PC-3 (cell line): ENCODE data around the gene DMAP1. TPM values are rescaled to one million over a fixed set of nuclear protein-coding genes. Genes with fewer than 3 reads are reported as not detected.
A peak's percentile ranks its signal among the peaks of the same experiment; 100 is the strongest.

ENCODE experiments used
- ATAC-seq: fragments of 200-7000 bp; cut with Tn5 transposase; 2 replicates; pipeline ENCODE4 v1.9.1; 2020; ENCODE audit warnings: mild to moderate bottlenecking, moderate library complexity
- Bru-seq: library from RNA; stranded (reverse); fragments of 400-500 nt; gene quantifications from one replicate; lab custom pipeline; 2021; lab: Mats Ljungman, UMichigan
- BruChase-seq, 2 experiments: library from RNA; stranded (reverse); fragments of 400-500 nt; gene quantifications; one replicate each; lab custom pipeline; 2021; lab: Mats Ljungman, UMichigan
- BruUV-seq: library from RNA; stranded (reverse); fragments of 400-500 nt; replicated peaks from 2 replicates; lab custom pipeline; 2021; lab: Mats Ljungman, UMichigan
- CTCF ChIA-PET: fragments of 300-600 bp; sonication (Branson Sonifier 250); formaldehyde crosslinking; loops from one replicate; lab custom pipeline; 2022; ENCODE audit warnings: antibody characterized with exemption; lab: Charles Lee
- POLR2A ChIA-PET: fragments of 300-600 bp; sonication (Branson Sonifier 250); formaldehyde crosslinking; loops from one replicate; lab custom pipeline; 2022; ENCODE audit warnings: antibody characterized with exemption; ENCODE audit not compliant: unreplicated experiment; lab: Charles Lee
- DNase-seq: peaks from one replicate; pipeline ENCODE4 v3.0.0-alpha.2; 2015
- H2AFZ ChIP-seq: fragments of 300-600 bp; sonication (generic); 2 replicates; pipeline ENCODE4 v1.6.0; 2016; ENCODE audit warnings: antibody characterized with exemption, low read length
- H3F3A ChIP-seq: fragments of 300-600 bp; sonication (generic); one replicate; pipeline ENCODE4 v1.6.0; 2017; ENCODE audit warnings: antibody characterized with exemption, low read length, control low read depth, mild to moderate bottlenecking; ENCODE audit not compliant: unreplicated experiment
- H3K27ac ChIP-seq: fragments of 300-600 bp; sonication (generic); 2 replicates; pipeline ENCODE4 v1.5.1; 2016; ENCODE audit warnings: mild to moderate bottlenecking, low read length
- H3K27me3 ChIP-seq: fragments of 300-600 bp; sonication (generic); 2 replicates; pipeline ENCODE4 v1.6.1; 2016; ENCODE audit warnings: low read length, mixed read lengths
- H3K36me3 ChIP-seq: fragments of 300-600 bp; sonication (generic); 2 replicates; pipeline ENCODE4 v1.6.1; 2016; ENCODE audit warnings: low read depth, mixed run types, low read length, mixed read lengths
- H3K4me1 ChIP-seq: fragments of 300-600 bp; sonication (generic); 2 replicates; pipeline ENCODE4 v1.5.1; 2016; ENCODE audit warnings: low read length; ENCODE audit not compliant: insufficient read depth
- H3K4me2 ChIP-seq: fragments of 300-600 bp; sonication (generic); 2 replicates; pipeline ENCODE4 v1.6.0; 2016; ENCODE audit warnings: low read length
- H3K4me3 ChIP-seq: fragments of 300-600 bp; sonication (generic); 2 replicates; pipeline ENCODE4 v1.5.1; 2016; ENCODE audit warnings: mild to moderate bottlenecking, low read length, mixed read lengths
- H3K79me2 ChIP-seq: fragments of 300-600 bp; sonication (generic); 2 replicates; pipeline ENCODE4 v1.6.1; 2017; ENCODE audit warnings: low read length, mixed read lengths
- H3K9ac ChIP-seq: fragments of 300-600 bp; sonication (generic); 2 replicates; pipeline ENCODE4 v1.6.0; 2016; ENCODE audit warnings: mild to moderate bottlenecking, low read length
- H3K9me2 ChIP-seq: fragments of 300-600 bp; sonication (generic); replicated peaks from 2 replicates; pipeline ENCODE4 v1.6.1; 2016; ENCODE audit warnings: mixed run types, low read length, mixed read lengths
- H3K9me3 ChIP-seq: fragments of 300-600 bp; sonication (generic); 2 replicates; pipeline ENCODE4 v1.6.1; 2016; ENCODE audit warnings: low read length, mixed read lengths
- H4K20me1 ChIP-seq: fragments of 300-600 bp; sonication (generic); 2 replicates; pipeline ENCODE4 v1.6.1; 2016; ENCODE audit warnings: low read length, mixed read lengths
- EZH2 ChIP-seq: fragments of 300-600 bp; sonication (generic); IDR thresholded peaks from one replicate; pipeline ENCODE4 v1.6.1; 2017; ENCODE audit warnings: antibody characterized with exemption, mild to moderate bottlenecking, low read length; ENCODE audit not compliant: unreplicated experiment
- EZH2phosphoT487 ChIP-seq: fragments of 300-600 bp; sonication (generic); IDR thresholded peaks from 2 replicates; pipeline ENCODE4 v1.6.1; 2018; ENCODE audit warnings: mild to moderate bottlenecking, antibody characterized with exemption, low read length, borderline replicate concordance
- intact Hi-C: fragments of 100-400 bp; cut with micrococcal nuclease; formaldehyde crosslinking; loops from 2 replicates; pipeline ENCODE4 v1.9.0; 2023
- long read RNA-seq: library from polyadenylated mRNA; unstranded; transcript quantifications from one replicate; pipeline ENCODE4 v2.0.0, GENCODE V29; 2021; ENCODE audit not compliant: unreplicated experiment
- total RNA-seq: library from RNA; depleted of rRNA; stranded (reverse); fragments of >200 nt; gene quantifications from 2 replicates; pipeline ENCODE4 v1.2.3, GENCODE V29; 2014; rRNA removed
- TF ChIP-seq, protein P1 (sequence below): fragments of 300-600 bp; sonication (generic); conservative IDR thresholded peaks from 2 replicates; pipeline ENCODE4 v1.5.1; 2017; ENCODE audit warnings: antibody characterized with exemption, low read depth, mild to moderate bottlenecking, low read length

DMAP1 gene, protein sequence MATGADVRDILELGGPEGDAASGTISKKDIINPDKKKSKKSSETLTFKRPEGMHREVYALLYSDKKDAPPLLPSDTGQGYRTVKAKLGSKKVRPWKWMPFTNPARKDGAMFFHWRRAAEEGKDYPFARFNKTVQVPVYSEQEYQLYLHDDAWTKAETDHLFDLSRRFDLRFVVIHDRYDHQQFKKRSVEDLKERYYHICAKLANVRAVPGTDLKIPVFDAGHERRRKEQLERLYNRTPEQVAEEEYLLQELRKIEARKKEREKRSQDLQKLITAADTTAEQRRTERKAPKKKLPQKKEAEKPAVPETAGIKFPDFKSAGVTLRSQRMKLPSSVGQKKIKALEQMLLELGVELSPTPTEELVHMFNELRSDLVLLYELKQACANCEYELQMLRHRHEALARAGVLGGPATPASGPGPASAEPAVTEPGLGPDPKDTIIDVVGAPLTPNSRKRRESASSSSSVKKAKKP
- 55.5 and 59.0 TPM in 2 replicates for total RNA-seq
- Bru-seq, nascent RNA = percentile 87 among the genes with signal in this experiment
- percentile 91 among the genes with signal in this experiment for BruChase-seq, experiment 1, labeled RNA remaining after a 6-hour chase
- percentile 91 among the genes with signal in this experiment for BruChase-seq, experiment 2, labeled RNA remaining after a 2-hour chase
- long read RNA-seq, full-length matches to known transcripts = 58 of 130 reads
- long read RNA-seq, partial matches to known transcripts = 37 of 130 reads
- long read RNA-seq, other reads (novel, unspliced or antisense) = 35 of 130 reads

DNA sequence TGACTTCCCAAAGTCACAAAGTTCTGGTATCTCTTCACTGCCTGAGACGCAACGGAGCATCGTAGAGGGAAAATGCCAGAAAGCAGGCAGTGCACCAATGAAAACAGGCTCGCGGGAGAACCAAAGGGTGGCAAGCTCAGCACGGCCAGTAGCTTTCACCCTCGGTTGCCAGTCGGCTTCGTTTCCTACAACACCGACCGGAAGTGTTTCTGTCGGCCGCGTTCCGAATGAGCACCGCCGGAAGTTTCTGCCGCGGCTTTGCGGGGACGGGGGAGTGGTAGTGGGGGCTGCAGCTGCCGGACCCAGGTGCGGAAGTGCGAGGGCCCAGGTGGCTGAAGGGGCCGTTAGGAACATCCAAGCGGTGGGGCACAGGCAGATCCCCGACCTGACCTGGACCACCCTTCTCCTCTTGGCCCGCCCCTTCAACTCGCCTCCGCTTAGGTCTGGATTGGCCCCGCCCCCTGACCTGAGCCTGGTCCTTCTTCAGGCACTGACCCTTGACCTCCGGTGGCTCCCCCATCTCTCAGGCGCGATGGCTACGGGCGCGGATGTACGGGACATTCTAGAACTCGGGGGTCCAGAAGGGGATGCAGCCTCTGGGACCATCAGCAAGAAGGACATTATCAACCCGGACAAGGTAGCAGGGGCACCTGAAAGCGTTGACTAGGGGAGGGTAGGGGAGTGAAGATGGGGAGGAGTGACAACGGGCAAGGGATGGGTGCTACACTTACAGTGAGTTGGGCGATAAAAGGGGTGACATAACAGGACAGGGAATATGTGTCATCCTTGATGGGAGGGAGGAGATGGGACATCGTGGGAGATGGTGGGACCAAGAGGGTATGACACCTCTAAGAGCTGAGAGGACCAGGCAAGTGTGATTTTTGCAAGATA is at the start of gene DMAP1:
Gene DMAP1 (plus strand): TSS at position 250 of the 891 bp plus-strand sequence. CDS start 283 bp downstream, at position 533.
- DNase-seq (peak; percentile 81), ATAC-seq (peak; percentile 83)
- H3K9me3 ChIP-seq = no peaks in the 10 kb centered on the region
- H4K20me1 ChIP-seq = no peaks in the 10 kb centered on the region
- no peaks in the 10 kb centered on the region for H3K27me3 ChIP-seq
- intact Hi-C loops = loop anchor here (5.0 kb wide), 1 partner anchor 166 kb away; no protein-coding TSS in a partner anchor
- no peaks in the 10 kb centered on the region for H3F3A ChIP-seq
- no peaks in the 10 kb centered on the region for H3K9me2 ChIP-seq
- POLR2A ChIA-PET = interaction anchor here (0.6 to 0.7 kb wide), 3 partner anchors 72 to 1272 kb away, joined by 3 to 17 read pairs (median 3); no protein-coding TSS in a partner anchor
- peak within 1 kb of the TSS; percentile 94 for H3K4me3 ChIP-seq
- CTCF ChIA-PET = interaction anchor here (1.1 kb wide), 1 partner anchor 165 kb away, joined by 4 read pairs; no protein-coding TSS in a partner anchor
- peaks cover 15% of the 10 kb centered on the region; the same call in 1 of the 2 replicates for H3K36me3 ChIP-seq
- BruUV-seq = TSS peak; percentile 64
- peak within 1 kb of the TSS; percentile 93 for H2AFZ ChIP-seq
- no peak within 1 kb of the TSS for H3K27ac ChIP-seq
- H3K9ac ChIP-seq = peak within 1 kb of the TSS; percentile 81
- peaks cover 10% of the 10 kb centered on the region for H3K79me2 ChIP-seq
- H3K4me1 ChIP-seq = peaks cover 6% of the 10 kb centered on the region
- peak within 1 kb of the TSS; percentile 98 for H3K4me2 ChIP-seq
- TF ChIP-seq, protein P1, sequence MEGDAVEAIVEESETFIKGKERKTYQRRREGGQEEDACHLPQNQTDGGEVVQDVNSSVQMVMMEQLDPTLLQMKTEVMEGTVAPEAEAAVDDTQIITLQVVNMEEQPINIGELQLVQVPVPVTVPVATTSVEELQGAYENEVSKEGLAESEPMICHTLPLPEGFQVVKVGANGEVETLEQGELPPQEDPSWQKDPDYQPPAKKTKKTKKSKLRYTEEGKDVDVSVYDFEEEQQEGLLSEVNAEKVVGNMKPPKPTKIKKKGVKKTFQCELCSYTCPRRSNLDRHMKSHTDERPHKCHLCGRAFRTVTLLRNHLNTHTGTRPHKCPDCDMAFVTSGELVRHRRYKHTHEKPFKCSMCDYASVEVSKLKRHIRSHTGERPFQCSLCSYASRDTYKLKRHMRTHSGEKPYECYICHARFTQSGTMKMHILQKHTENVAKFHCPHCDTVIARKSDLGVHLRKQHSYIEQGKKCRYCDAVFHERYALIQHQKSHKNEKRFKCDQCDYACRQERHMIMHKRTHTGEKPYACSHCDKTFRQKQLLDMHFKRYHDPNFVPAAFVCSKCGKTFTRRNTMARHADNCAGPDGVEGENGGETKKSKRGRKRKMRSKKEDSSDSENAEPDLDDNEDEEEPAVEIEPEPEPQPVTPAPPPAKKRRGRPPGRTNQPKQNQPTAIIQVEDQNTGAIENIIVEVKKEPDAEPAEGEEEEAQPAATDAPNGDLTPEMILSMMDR = no peak
- TF ChIP-seq EZH2phosphoT487 (no peak), EZH2 (no peak)

DNA sequence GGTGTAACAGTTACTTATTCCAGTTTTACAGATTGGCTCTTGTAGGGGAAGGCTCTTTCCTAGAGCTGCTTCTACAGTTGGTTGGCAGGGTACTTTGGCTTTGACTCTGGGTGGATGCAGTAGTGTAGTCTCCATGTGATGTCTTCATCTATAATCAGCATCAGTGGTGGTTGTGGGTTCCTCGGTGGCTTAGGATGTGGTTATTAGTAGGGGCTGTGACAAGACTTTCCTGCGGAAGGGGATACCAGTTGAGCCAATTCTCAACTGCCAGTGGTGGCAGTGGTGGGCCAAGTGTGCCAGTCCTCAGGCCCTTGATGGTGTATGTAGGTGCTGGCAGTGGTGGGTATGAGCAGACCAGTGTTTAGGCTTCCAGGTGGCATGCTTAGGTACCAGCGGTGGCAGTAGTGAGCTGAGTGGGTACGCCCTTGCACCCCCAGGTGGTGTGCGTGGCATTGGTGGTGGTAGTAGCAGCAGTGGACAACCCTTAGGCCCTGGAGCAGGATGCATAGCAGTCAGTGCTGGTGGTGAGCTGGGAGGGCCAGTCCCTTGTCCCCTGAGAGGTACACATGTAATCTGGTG is 44.7 kb upstream of the DMAP1 start:
- no peaks in the 10 kb centered on the region for H3K27me3 ChIP-seq
- TF ChIP-seq EZH2phosphoT487 = no peak
- no peak for TF ChIP-seq EZH2
- TF ChIP-seq, protein P1 = peak; percentile 28; the same call in 1 of the 2 replicates
- no peaks in the 10 kb centered on the region for H3K4me1 ChIP-seq
- H3K27ac ChIP-seq = no peak overlapping the region
- ATAC-seq (no peak), DNase-seq (no peak)
- no peak overlapping the region for H3K4me2 ChIP-seq
- no peaks in the 10 kb centered on the region for H3F3A ChIP-seq
- no TSS peak for BruUV-seq
- H3K79me2 ChIP-seq = no peaks in the 10 kb centered on the region
- 0 out of 2 replicates have a peak, but pooled peaks cover 6% of the 10 kb centered on the region for H3K9me3 ChIP-seq
- H4K20me1 ChIP-seq = no peaks in the 10 kb centered on the region
- H2AFZ ChIP-seq = no peak overlapping the region
- no peaks in the 10 kb centered on the region for H3K9me2 ChIP-seq
- ChIA-PET CTCF (no interaction called here), POLR2A (no interaction called here)
- no peak overlapping the region for H3K4me3 ChIP-seq
- intact Hi-C loops = no loop called here
- H3K9ac ChIP-seq = no peak overlapping the region
- H3K36me3 ChIP-seq = no peaks in the 10 kb centered on the region
